ENCODE results near the gene NUP205. TPM values are rescaled to one million over a fixed set of nuclear protein-coding genes. Genes with fewer than 3 reads are reported as not detected.

Gene NUP205
- total RNA-seq, 1 donor from 2014 or later: 27.0 TPM

- Mint-ChIP-seq H3K4me1 (ENCODE audit: low read depth) (peaks cover 43% of the 10 kb centered on the region), H3K27me3 (ENCODE audit: low read depth) (no peaks in the 10 kb centered on the region), H3K4me3 (ENCODE audit: unreplicated experiment) (no peak overlapping the region), H3K27ac (ENCODE audit: unreplicated experiment) (no peak overlapping the region), H3K36me3 (ENCODE audit: low read depth) (peaks cover 8% of the 10 kb centered on the region), H3K9me3 (ENCODE audit: low read depth) (no peaks in the 10 kb centered on the region)
- no peak for DNase-seq (ENCODE audit: low spot score)
- TF ChIP-seq CTCF (IDR thresholded peaks at IDR 0.05): peak; percentile 95
These were observed 115.0 kb downstream of the NUP205 start for GRCh38 chr7:135672560-135673359.

- no peak for TF ChIP-seq CTCF (IDR thresholded peaks at IDR 0.05)
- H3K4me1 Mint-ChIP-seq (ENCODE audit: low read depth): peaks cover 45% of the 10 kb centered on the region
- no peak overlapping the region for H3K27ac Mint-ChIP-seq (ENCODE audit: unreplicated experiment)
- DNase-seq (ENCODE audit: low spot score): no peak
- no peaks in the 10 kb centered on the region for H3K9me3 Mint-ChIP-seq (ENCODE audit: low read depth)
- H3K36me3 Mint-ChIP-seq (ENCODE audit: low read depth): peaks cover 10% of the 10 kb centered on the region
- H3K27me3 Mint-ChIP-seq (ENCODE audit: low read depth): no peaks in the 10 kb centered on the region
- H3K4me3 Mint-ChIP-seq (ENCODE audit: unreplicated experiment): no peak overlapping the region
These were observed 115.6 kb downstream of the NUP205 start for GRCh38 chr7:135673360-135673706.

- H3K27me3 Mint-ChIP-seq (ENCODE audit: low read depth): no peaks in the 10 kb centered on the region
These were observed 121.2 kb downstream of the NUP205 start for GRCh38 chr7:135678612-135679575.

GRCh38 chr7:135681762-135682161 is 124.0 kb downstream of the NUP205 start:
- Mint-ChIP-seq H3K27ac (ENCODE audit: unreplicated experiment) (no peak overlapping the region), H3K27me3 (ENCODE audit: low read depth) (no peaks in the 10 kb centered on the region), H3K36me3 (ENCODE audit: low read depth) (peaks cover 5% of the 10 kb centered on the region), H3K4me1 (ENCODE audit: low read depth) (peaks cover 55% of the 10 kb centered on the region), H3K9me3 (ENCODE audit: low read depth) (no peaks in the 10 kb centered on the region), H3K4me3 (ENCODE audit: unreplicated experiment) (no peak overlapping the region)
- no peak for TF ChIP-seq CTCF (IDR thresholded peaks at IDR 0.05)
- DNase-seq (ENCODE audit: low spot score): no peak

More at GRCh38 chr7:135678612-135679575, 121.2 kb downstream of the NUP205 start:
- no peak for DNase-seq (ENCODE audit: low spot score)
- H3K4me1 Mint-ChIP-seq (ENCODE audit: low read depth): peaks cover 36% of the 10 kb centered on the region
- no peak overlapping the region for H3K4me3 Mint-ChIP-seq (ENCODE audit: unreplicated experiment)
- H3K9me3 Mint-ChIP-seq (ENCODE audit: low read depth): no peaks in the 10 kb centered on the region
- TF ChIP-seq CTCF (IDR thresholded peaks at IDR 0.05): no peak
- no peak overlapping the region for H3K27ac Mint-ChIP-seq (ENCODE audit: unreplicated experiment)
- H3K36me3 Mint-ChIP-seq (ENCODE audit: low read depth): peaks cover 10% of the 10 kb centered on the region

- Mint-ChIP-seq H3K4me3 (ENCODE audit: unreplicated experiment) (no peak overlapping the region), H3K9me3 (ENCODE audit: low read depth) (no peaks in the 10 kb centered on the region), H3K36me3 (ENCODE audit: low read depth) (peaks cover 5% of the 10 kb centered on the region), H3K27ac (ENCODE audit: unreplicated experiment) (peak overlapping the region; percentile 4), H3K27me3 (ENCODE audit: low read depth) (no peaks in the 10 kb centered on the region), H3K4me1 (ENCODE audit: low read depth) (peaks cover 54% of the 10 kb centered on the region)
- no peak for DNase-seq (ENCODE audit: low spot score)
- TF ChIP-seq CTCF (IDR thresholded peaks at IDR 0.05): no peak
These were observed 124.5 kb downstream of the NUP205 start for GRCh38 chr7:135682191-135682590.
